ENCODE data around the gene WNT3.

WNT3 gene

GRCh38 chr17:46739982-46740381 is 78.5 kb downstream of the WNT3 start:
- in situ Hi-C loops (cut with MboI; ENCODE audit: low sequenced_read_pairs): no loop called here

GRCh38 chr17:46738544-46738943 is 79.9 kb downstream of the WNT3 start:
- in situ Hi-C loops (cut with MboI; ENCODE audit: low sequenced_read_pairs): no loop called here

- in situ Hi-C loops (cut with MboI; ENCODE audit: low sequenced_read_pairs): no loop called here
Measured at GRCh38 chr17:46737326-46737725, 81.2 kb downstream of the WNT3 start.

GRCh38 chr17:46736100-46736499 is 82.4 kb downstream of the WNT3 start:
- in situ Hi-C loops (cut with MboI; ENCODE audit: low sequenced_read_pairs): no loop called here

GRCh38 chr17:46733837-46734475 is 84.5 kb downstream of the WNT3 start:
- in situ Hi-C loops (cut with MboI; ENCODE audit: low sequenced_read_pairs): no loop called here

GRCh38 chr17:46732754-46733398 is 85.6 kb downstream of the WNT3 start:
- in situ Hi-C loops (cut with MboI; ENCODE audit: low sequenced_read_pairs): no loop called here

GRCh38 chr17:46732160-46732559 is 86.3 kb downstream of the WNT3 start:
- in situ Hi-C loops (cut with MboI; ENCODE audit: low sequenced_read_pairs): no loop called here

GRCh38 chr17:46730679-46731078 is 87.8 kb downstream of the WNT3 start:
- in situ Hi-C loops (cut with MboI; ENCODE audit: low sequenced_read_pairs): no loop called here

- in situ Hi-C loops (cut with MboI; ENCODE audit: low sequenced_read_pairs): no loop called here
Measured at GRCh38 chr17:46730026-46730425, 88.5 kb downstream of the WNT3 start.

GRCh38 chr17:46727572-46728348 is 90.7 kb downstream of the WNT3 start:
- in situ Hi-C loops (cut with MboI; ENCODE audit: low sequenced_read_pairs): no loop called here

- in situ Hi-C loops (cut with MboI; ENCODE audit: low sequenced_read_pairs): no loop called here
Measured at GRCh38 chr17:46726206-46726605, 92.3 kb downstream of the WNT3 start.

- in situ Hi-C loops (cut with MboI; ENCODE audit: low sequenced_read_pairs): no loop called here
Measured at GRCh38 chr17:46722662-46723285, 95.7 kb downstream of the WNT3 start.

GRCh38 chr17:46720408-46720807 is 98.1 kb downstream of the WNT3 start:
- in situ Hi-C loops (cut with MboI; ENCODE audit: low sequenced_read_pairs): no loop called here

- in situ Hi-C loops (cut with MboI; ENCODE audit: low sequenced_read_pairs): no loop called here
Measured at GRCh38 chr17:46719891-46720290, 98.6 kb downstream of the WNT3 start.

GRCh38 chr17:46717999-46718398 is 100.5 kb downstream of the WNT3 start:
- in situ Hi-C loops (cut with MboI; ENCODE audit: low sequenced_read_pairs): no loop called here

All from HL-60/S4 (cell line).